ENCODE data around the gene MRPS18B. TPM values are rescaled to one million over a fixed set of nuclear protein-coding genes. Genes with fewer than 3 reads are reported as not detected.

MRPS18B gene
- total and polyA plus RNA-seq, 2 of the 13 experiments (the other 11 are each of a cell fraction or from before 2014, with no cell fraction given), result 125 to 131 TPM

DNA sequence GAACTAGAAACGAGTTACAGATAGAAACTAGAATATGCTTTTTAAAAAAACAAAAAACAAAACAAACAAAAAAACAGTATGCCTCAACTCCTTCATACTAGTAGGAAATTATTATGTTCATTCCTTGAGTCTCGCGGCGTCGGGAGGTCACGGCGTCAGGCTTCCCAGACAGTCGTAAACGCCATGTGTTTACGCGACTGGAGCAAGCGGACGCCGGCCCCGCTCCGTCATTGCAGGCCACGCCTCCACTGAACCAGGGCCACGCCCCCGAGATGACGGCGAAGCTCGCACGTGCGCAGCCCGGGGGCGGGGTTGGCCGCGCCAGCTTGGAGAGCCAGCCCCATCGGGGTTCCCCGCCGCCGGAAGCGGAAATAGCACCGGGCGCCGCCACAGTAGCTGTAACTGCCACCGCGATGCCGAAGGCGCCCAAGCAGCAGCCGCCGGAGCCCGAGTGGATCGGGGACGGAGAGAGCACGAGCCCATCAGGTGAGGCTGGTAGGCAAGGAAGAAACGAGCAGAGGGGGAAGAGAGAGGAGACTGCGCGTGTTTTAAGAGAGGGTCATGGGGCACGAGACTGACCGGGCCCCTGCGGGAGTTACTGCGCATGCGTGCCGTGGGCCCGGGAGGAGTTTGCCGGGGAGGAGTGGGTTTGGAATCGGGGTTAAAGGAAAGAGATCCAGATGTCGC is 46.4 kb upstream of the MRPS18B start, which contains the start of gene ABCF1 (continued):
- TF ChIP-seq ZHX2 (IDR thresholded peaks at IDR 0.05; ENCODE audit: low read depth) (peak; percentile 79), ZHX2 (CRISPR knock-in tag; IDR thresholded peaks at IDR 0.05; ENCODE audit: borderline replicate concordance) (no peak; the same call in 1 of the 2 replicates), SRSF1 (optimal IDR thresholded peaks at IDR 0.05; ENCODE audit: low read depth, low read length) (peak; percentile 90), ZMYM2 (CRISPR knock-in tag; IDR thresholded peaks at IDR 0.05) (no peak), ZNF556 (CRISPR knock-in tag; IDR thresholded peaks at IDR 0.05; ENCODE audit: borderline replicate concordance) (peak; percentile 97), ETV6 (CRISPR knock-in tag; conservative IDR thresholded peaks at IDR 0.05) (peak; percentile 96), MBNL3 (CRISPR knock-in tag; conservative IDR thresholded peaks at IDR 0.05) (no peak), KLF15 (CRISPR knock-in tag; IDR thresholded peaks at IDR 0.05; ENCODE audit: borderline replicate concordance) (peak; percentile 80; the same call in 1 of the 2 replicates), CHCHD3 (CRISPR knock-in tag; IDR thresholded peaks at IDR 0.05) (peak; percentile 97), BATF2 (CRISPR knock-in tag; IDR thresholded peaks at IDR 0.05) (peak; percentile 73), ARID2 (CRISPR knock-in tag; IDR thresholded peaks at IDR 0.05; ENCODE audit: borderline replicate concordance) (peak; percentile 50; the same call in 1 of the 2 replicates), KLF16 (CRISPR knock-in tag; IDR thresholded peaks at IDR 0.05) (peak; percentile 80 to 99; a peak in 3 of 4 replicates), ZZZ3 (CRISPR knock-in tag; IDR thresholded peaks at IDR 0.05; ENCODE audit: borderline replicate concordance) (peak; percentile 89; the same call in 1 of the 2 replicates), ZFP82 (CRISPR knock-in tag; IDR thresholded peaks at IDR 0.05; ENCODE audit: borderline replicate concordance) (peak; percentile 59; the same call in 1 of the 2 replicates)
- TF ChIP-seq, protein P1, sequence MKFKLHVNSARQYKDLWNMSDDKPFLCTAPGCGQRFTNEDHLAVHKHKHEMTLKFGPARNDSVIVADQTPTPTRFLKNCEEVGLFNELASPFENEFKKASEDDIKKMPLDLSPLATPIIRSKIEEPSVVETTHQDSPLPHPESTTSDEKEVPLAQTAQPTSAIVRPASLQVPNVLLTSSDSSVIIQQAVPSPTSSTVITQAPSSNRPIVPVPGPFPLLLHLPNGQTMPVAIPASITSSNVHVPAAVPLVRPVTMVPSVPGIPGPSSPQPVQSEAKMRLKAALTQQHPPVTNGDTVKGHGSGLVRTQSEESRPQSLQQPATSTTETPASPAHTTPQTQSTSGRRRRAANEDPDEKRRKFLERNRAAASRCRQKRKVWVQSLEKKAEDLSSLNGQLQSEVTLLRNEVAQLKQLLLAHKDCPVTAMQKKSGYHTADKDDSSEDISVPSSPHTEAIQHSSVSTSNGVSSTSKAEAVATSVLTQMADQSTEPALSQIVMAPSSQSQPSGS (CRISPR knock-in tag; IDR thresholded peaks at IDR 0.05), result peak; percentile 79; the same call in 1 of the 2 replicates
- TF ChIP-seq, protein P2, sequence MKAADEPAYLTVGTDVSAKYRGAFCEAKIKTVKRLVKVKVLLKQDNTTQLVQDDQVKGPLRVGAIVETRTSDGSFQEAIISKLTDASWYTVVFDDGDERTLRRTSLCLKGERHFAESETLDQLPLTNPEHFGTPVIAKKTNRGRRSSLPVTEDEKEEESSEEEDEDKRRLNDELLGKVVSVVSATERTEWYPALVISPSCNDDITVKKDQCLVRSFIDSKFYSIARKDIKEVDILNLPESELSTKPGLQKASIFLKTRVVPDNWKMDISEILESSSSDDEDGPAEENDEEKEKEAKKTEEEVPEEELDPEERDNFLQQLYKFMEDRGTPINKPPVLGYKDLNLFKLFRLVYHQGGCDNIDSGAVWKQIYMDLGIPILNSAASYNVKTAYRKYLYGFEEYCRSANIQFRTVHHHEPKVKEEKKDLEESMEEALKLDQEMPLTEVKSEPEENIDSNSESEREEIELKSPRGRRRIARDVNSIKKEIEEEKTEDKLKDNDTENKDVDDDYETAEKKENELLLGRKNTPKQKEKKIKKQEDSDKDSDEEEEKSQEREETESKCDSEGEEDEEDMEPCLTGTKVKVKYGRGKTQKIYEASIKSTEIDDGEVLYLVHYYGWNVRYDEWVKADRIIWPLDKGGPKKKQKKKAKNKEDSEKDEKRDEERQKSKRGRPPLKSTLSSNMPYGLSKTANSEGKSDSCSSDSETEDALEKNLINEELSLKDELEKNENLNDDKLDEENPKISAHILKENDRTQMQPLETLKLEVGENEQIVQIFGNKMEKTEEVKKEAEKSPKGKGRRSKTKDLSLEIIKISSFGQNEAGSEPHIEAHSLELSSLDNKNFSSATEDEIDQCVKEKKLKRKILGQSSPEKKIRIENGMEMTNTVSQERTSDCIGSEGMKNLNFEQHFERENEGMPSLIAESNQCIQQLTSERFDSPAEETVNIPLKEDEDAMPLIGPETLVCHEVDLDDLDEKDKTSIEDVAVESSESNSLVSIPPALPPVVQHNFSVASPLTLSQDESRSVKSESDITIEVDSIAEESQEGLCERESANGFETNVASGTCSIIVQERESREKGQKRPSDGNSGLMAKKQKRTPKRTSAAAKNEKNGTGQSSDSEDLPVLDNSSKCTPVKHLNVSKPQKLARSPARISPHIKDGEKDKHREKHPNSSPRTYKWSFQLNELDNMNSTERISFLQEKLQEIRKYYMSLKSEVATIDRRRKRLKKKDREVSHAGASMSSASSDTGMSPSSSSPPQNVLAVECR (CRISPR knock-in tag; IDR thresholded peaks at IDR 0.05; ENCODE audit: borderline replicate concordance), result peak; percentile 99

All from HepG2 (cell line).